SIG-M5 treated with dmso at 0.1 percent for 504 hours (cell line): Measurements from ENCODE around the gene DEPDC5.

Experiments used
- DNase-seq: peaks from one replicate; lab custom pipeline; 2025; ENCODE audit not compliant: unreplicated experiment; lab: John Stamatoyannopoulos, UW

The DEPDC5 gene

DNA sequence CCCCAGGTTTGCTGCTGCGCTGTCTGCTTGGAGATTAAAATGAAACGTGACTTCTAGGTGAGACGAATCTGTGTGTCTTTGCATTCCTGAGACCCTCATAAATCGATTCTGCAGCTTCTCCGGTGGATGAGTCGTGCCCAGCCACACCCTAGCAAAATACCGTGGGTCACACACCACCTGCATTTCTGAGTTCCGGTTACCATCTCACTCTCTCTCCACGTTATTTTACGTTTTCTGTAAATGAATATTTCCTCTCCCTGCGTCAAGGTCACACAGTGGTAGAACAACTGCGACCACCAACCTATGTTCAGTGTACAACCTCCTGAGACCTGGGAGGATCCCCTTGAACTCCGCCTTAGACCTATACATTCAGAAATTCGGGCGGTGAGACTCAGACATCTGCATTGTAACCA, 191.6 kb downstream of the DEPDC5 start:
- no peak for DNase-seq

DNA sequence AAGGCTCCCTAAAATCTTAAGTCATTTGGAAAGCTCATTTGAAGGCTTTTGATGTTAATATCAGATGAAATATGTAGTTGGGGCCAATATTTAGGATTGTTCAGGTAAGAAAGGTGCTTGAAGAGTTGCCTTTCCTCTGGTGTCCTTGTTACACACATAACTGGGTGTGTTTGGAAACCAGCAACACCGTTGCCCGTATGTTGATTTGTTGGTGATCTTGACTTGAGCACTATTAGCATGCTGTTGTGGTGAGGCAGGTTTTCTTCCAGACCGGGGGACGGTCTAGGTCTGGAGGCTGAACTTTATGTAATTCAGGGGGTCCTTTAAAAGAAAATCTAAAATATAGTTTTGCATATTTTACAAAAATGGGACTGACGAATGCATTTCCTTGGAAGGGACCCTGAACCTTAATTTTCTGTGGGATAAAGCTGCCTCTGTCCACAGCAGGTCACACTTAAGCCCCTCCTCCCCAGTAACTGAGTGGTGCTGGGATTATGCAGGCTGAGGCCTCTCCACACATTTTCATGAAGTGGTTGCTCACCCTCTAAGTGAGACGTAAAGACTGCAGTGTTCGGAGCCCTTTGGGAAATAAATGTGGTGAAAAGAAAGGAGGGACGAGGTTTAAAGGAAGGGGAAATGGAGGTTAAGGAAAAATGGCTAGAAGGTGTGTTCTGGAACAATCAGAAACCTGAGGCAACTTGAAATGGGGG, 192.3 kb downstream of the DEPDC5 start:
- DNase-seq, result peak; percentile 31

DNA sequence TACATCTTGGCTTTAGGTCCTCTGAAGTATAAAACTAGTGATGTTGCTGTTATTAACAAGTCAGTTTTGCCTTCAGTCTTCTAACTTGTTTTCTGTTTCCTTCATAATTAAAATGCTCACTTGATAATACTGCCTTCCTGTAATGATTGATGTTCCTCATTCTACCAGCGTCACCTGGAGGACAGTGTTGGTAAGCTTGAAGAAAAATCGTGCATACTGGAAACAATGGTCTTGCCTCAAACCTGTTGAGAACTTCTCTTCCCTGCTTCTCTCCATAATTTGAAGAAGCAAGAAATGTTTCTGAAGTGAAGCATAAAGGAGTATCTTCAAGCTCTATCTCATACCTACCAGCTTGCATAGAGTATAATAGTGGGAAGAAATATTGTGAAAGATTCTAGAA, 193.5 kb downstream of the DEPDC5 start:
- peak; percentile 67 for DNase-seq

DNA sequence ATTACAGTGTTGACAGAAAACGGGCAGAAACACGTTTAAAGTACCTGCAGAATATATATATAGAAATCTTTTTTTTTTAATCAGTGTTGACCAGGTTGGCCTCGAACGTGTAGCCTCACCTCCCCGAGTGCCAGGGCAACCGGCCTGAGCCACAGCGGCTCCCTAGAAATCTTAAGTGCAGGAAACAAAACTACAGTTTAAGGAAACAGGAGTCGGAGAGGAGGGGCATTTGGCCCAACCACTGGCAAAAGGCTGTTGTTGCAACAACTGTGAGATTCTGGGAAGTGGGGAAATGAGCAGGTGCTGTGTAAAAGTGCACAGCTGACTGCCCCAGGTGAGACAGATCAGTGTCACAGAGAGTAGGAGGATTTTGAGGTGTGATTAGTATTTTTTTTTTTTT, 194.2 kb downstream of the DEPDC5 start:
- DNase-seq, result no peak

DNA sequence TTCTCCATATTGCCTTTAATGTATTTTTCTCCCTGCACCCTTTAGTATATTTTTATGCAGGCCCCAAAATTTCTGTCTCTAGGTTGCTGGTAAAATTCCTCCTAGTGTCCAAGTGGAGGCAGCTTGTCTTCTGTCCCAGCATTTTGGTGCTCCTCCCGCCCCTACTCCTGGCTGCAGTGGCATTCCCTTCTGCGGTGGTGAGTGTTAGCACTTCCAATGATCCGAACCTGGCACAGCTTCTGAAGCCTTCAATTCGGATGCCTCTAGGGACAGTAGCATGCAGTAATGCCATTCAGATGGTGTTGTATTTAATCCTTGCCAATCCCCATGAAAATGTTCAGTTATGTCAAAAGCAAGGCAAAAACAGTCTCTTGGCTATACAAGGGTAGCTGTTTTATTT, 196.4 kb downstream of the DEPDC5 start:
- no peak for DNase-seq

DNA sequence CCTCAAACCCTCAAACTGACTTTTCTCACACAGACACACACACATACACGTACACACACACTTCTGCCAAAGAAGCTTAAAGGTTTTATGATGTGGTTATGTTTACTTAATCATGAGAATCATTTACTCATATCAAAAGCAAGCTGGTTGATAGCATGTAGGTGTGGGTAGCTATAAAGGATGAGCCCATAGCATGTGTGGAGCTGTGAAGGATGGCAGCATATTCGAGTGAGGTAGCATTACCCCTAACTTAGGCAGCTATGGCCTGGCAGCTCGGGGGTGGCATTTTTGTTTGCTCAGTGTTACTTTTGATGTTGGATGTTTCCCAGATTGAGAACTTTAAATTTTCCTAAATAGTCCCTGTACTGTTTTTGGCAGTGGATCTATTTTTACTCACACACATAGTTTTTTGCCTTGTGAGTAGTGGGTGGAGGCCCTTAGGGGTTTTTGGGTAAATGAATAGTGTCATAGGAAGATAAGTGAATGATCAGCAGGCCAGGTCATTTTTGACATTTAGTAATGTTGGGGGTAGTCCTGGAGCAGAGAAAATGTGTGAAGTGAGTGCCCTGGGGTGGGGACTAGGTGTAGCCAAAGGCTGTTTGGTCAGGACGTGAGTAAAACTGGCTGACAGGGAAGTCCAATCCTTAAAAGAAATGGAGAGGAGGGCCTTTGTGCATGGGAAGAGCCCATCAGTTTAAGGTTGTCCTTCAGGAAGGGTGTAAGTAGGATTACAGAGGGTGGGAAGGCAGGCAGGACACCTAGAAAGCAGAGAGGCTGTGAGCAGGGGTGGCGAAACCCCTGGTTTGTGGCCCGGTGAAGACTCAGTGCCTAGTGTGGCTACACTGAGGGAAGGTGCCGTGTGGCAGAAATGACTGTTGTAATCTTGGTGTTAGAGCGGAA, 197.6 kb downstream of the DEPDC5 start:
- peak; percentile 19 for DNase-seq

DNA sequence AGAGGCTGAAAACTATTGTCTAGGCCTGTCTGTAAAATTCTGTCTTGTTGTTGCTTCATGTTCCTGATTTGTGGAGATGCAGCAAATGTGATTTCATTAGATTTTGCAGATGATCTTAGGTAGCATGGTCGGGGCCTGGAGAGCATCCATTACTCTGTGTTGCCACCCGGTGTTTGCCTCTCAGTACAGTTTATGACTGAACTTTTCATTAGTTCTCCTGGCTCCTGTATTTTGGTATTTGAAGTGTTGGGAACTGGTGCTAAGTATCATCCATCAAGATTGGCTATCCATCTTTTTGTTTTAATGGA, 198.2 kb downstream of the DEPDC5 start:
- DNase-seq, result no peak

DNA sequence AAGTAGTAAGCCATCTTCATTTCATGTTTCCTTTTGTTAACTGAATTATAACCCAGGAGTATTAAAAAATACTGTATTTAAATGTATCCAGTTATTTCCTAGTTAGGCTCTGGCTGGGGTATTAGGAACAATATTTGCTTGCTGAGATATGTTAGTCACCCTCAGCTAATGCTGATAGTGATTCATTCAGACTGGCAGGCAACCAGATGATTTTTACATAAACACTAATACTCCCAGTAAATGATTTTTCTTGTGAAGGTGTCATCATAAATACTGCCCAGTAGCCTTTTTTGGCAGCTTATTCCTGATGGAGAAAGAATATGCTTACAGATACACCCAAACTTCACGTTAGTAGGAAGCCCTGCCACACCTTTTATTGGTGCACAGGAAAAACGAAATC, 198.7 kb downstream of the DEPDC5 start:
- DNase-seq, result no peak

DNA sequence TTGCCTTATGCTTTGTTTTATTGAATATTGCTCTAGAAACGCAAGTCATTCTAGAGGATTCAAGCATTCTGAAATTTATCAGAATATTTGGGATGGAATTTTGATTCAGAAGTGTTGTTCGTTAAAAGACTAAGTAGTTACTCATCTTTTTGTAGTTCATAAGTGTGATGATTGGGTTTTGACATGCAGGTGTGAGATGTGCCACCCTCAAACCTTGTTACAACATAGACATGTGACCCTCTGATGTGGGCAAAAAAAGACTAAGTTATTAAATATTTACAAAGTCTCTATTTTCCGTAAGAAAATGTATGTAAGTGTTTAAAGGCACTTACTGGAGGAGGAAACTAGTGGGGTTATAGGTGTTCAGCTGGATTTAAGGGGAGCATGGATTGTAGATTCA, 199.4 kb downstream of the DEPDC5 start:
- DNase-seq, result no peak

DNA sequence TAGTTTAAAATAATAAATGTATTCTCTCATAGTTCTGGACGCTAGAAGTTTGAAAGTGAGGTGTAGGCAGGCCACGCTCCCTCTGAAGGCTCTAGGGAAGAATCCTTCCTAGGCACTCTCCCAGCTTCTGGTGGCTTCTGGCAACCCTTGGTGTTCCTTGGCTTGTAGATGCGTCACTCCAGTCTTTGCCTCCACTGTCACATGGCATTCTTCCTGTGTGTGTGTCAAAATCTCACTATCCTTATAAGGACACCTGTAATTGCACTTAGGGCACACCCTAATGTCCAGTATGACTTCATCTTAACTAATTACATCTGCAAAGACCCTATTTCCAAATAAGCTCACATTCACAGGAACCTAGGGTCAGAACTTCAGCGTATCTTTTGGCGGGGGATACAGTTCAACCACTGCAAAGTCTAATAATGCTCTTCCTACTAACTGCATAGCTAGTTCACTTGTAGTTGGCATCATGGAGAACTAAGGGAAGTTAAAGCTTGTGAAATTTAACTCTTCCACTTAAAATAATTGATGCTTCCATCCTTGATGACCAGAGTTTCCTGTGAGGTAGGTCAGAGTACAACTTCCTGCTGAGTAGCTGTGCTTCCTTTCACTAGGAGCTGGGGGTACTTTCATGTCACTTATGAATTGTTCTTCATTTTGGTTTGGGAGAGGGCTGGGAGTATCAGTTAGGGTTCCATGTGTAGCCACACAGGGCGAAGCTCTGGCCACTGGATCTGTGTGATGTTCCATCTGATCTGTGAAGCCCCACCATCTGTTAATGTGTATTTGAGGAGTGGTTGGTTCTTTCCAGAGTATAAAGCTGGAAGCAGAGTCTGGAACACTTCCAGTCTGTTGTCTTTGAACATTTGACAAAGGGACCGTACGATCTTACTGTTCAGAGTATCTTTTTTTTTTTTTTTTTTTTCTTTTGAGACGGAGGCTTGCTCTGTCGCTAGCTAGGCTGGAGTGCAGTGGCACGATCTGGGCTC, 201.0 kb downstream of the DEPDC5 start:
- no peak for DNase-seq

DNA sequence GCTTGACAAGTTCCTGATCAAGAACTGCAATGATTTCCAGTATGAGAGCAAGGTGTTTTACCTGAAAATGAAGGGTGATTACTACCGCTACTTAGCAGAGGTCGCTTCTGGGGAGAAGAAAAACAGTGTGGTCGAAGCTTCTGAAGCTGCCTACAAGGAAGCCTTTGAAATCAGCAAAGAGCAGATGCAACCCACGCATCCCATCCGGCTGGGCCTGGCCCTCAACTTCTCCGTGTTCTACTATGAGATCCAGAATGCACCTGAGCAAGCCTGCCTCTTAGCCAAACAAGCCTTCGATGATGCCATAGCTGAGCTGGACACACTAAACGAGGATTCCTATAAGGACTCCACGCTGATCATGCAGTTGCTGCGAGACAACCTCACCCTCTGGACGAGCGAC, 202.5 kb downstream of the DEPDC5 start:
- DNase-seq, result no peak
